ENCODE data around the gene CFAP157.

GRCh38 chr9:127664324-127664677 lies 42.5 kb upstream of the CFAP157 start:
- no peak for TF ChIP-seq CTCF (IDR thresholded peaks at IDR 0.05; ENCODE audit: poor library complexity)
- no peak for TF ChIP-seq EZH2 (IDR thresholded peaks at IDR 0.05; ENCODE audit: borderline replicate concordance)

Data from hepatocyte (in vitro differentiated cells).